RWPE2 (cell line): Measurements from ENCODE around the gene PTP4A1.

Source experiments
- ATAC-seq: fragments of 200-7000 bp; cut with Tn5 transposase; 3 replicates; pipeline ENCODE4 v1.9.1; 2021; ENCODE audit warnings: low read depth
- DNase-seq: peaks from one replicate; pipeline ENCODE4 v3.0.0-alpha.2; 2020; ENCODE audit warnings: low spot score
- H3K27ac ChIP-seq: fragments of 450-650 bp; 2 replicates; pipeline ENCODE4 v1.5.1; 2017; ENCODE audit warnings: mild to moderate bottlenecking; ENCODE audit not compliant: poor library complexity, severe bottlenecking
- H3K27me3 ChIP-seq: fragments of 250-450 bp; sonication (Bioruptor Pico); 2 replicates; pipeline ENCODE4 v1.5.1; 2021; ENCODE audit warnings: mild to moderate bottlenecking, moderate library complexity; ENCODE audit not compliant: insufficient read depth, poor library complexity, severe bottlenecking
- H3K36me3 ChIP-seq: fragments of 250-450 bp; sonication (Bioruptor Pico); 2 replicates; pipeline ENCODE4 v1.5.1; 2020; ENCODE audit warnings: low read depth, mild to moderate bottlenecking, moderate library complexity
- H3K4me1 ChIP-seq: fragments of 250-450 bp; sonication (Bioruptor Pico); 2 replicates; pipeline ENCODE4 v1.5.1; 2021; ENCODE audit warnings: mild to moderate bottlenecking, moderate library complexity; ENCODE audit not compliant: insufficient read depth, poor library complexity, severe bottlenecking
- H3K4me3 ChIP-seq: fragments of 250-450 bp; sonication (Bioruptor Pico); 2 replicates; pipeline ENCODE4 v1.5.1; 2021; ENCODE audit warnings: mild to moderate bottlenecking, moderate library complexity; ENCODE audit not compliant: severe bottlenecking
- H3K9me3 ChIP-seq: fragments of 250-450 bp; sonication (Bioruptor Pico); 2 replicates; pipeline ENCODE4 v1.5.1; 2021; ENCODE audit warnings: mild to moderate bottlenecking, moderate library complexity; ENCODE audit not compliant: severe bottlenecking
- TF ChIP-seq, protein P1 (sequence below): fragments of 450-650 bp; IDR thresholded peaks from one replicate; pipeline ENCODE4 v1.5.1; 2017; ENCODE audit warnings: mild to moderate bottlenecking, moderate library complexity; ENCODE audit not compliant: poor library complexity, severe bottlenecking

The PTP4A1 gene

DNA sequence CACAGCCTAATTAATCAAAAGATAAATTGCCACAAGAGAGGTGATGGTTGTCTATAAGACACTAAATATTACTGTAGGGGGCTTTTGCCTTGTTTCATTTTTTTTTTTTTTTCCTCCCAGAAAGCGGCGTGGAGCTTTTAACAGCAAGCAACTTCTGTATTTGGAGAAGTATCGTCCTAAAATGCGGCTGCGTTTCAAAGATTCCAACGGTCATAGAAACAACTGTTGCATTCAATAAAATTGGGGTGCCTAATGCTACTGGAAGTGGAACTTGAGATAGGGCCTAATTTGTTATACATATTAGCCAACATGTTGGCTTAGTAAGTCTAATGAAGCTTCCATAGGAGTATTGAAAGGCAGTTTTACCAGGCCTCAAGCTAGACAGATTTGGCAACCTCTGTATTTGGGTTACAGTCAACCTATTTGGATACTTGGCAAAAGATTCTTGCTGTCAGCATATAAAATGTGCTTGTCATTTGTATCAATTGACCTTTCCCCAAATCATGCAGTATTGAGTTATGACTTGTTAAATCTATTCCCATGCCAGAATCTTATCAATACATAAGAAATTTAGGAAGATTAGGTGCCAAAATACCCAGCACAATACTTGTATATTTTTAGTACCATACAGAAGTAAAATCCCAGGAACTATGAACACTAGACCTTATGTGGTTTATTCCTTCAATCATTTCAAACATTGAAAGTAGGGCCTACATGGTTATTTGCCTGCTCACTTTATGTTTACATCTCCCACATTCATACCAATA is 7.8 kb downstream of the PTP4A1 start:
- H3K27me3 ChIP-seq, result no peaks in the 10 kb centered on the region
- ATAC-seq, result no peak
- no peaks in the 10 kb centered on the region for H3K9me3 ChIP-seq
- peaks cover 6% of the 10 kb centered on the region for H3K4me1 ChIP-seq
- H3K36me3 ChIP-seq, result peaks cover 78% of the 10 kb centered on the region
- H3K27ac ChIP-seq, result no peak overlapping the region
- H3K4me3 ChIP-seq, result no peak overlapping the region
- TF ChIP-seq, protein P1, sequence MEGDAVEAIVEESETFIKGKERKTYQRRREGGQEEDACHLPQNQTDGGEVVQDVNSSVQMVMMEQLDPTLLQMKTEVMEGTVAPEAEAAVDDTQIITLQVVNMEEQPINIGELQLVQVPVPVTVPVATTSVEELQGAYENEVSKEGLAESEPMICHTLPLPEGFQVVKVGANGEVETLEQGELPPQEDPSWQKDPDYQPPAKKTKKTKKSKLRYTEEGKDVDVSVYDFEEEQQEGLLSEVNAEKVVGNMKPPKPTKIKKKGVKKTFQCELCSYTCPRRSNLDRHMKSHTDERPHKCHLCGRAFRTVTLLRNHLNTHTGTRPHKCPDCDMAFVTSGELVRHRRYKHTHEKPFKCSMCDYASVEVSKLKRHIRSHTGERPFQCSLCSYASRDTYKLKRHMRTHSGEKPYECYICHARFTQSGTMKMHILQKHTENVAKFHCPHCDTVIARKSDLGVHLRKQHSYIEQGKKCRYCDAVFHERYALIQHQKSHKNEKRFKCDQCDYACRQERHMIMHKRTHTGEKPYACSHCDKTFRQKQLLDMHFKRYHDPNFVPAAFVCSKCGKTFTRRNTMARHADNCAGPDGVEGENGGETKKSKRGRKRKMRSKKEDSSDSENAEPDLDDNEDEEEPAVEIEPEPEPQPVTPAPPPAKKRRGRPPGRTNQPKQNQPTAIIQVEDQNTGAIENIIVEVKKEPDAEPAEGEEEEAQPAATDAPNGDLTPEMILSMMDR, result no peak
- no peak for DNase-seq

DNA sequence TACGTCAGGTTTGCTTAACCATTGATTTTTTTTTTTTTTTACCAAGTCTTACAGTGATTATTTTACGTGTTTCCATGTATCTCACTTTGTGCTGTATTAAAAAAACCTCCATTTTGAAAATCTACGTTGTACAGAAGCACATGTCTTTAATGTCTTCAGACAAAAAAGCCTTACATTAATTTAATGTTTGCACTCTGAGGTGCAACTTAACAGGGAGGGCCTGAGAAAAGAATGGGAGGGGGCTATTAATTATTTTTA is 8.4 kb downstream of the PTP4A1 start:
- TF ChIP-seq, protein P1, result no peak
- H3K4me3 ChIP-seq, result no peak overlapping the region
- ATAC-seq (no peak), DNase-seq (no peak)
- peaks cover 73% of the 10 kb centered on the region for H3K36me3 ChIP-seq
- no peak overlapping the region for H3K27ac ChIP-seq
- peaks cover 3% of the 10 kb centered on the region for H3K4me1 ChIP-seq
- no peaks in the 10 kb centered on the region for H3K27me3 ChIP-seq
- H3K9me3 ChIP-seq, result no peaks in the 10 kb centered on the region

DNA sequence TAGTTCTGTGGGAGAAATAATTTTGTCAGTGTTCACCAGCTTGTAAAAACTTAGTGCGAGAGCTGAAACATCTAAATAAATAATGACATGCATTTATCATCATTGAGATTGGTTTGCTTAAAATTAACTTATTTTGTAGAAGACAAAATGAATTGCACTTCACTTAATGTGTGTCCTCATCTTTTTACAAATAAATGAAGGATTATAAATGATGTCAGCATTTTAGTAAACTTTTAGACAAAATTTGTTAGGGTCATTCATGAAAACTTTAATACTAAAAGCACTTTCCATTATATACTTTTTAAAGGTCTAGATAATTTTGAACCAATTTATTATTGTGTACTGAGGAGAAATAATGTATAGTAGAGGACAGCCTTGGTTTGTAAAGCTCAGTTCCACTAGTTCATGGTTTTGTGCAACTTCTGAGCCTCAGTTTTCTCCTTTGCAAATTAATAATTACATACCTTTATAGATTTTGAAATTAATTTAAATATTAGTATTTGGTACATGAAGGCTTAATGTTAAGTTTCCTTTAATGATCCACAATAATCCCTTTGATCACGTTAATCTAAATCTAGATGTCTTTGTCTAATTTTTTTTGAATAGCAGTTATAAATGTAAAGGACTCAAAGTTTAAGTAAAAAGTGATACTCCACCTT is 9.2 kb downstream of the PTP4A1 start:
- DNase-seq, result no peak
- peaks cover 65% of the 10 kb centered on the region for H3K36me3 ChIP-seq
- no peak for ATAC-seq

DNA sequence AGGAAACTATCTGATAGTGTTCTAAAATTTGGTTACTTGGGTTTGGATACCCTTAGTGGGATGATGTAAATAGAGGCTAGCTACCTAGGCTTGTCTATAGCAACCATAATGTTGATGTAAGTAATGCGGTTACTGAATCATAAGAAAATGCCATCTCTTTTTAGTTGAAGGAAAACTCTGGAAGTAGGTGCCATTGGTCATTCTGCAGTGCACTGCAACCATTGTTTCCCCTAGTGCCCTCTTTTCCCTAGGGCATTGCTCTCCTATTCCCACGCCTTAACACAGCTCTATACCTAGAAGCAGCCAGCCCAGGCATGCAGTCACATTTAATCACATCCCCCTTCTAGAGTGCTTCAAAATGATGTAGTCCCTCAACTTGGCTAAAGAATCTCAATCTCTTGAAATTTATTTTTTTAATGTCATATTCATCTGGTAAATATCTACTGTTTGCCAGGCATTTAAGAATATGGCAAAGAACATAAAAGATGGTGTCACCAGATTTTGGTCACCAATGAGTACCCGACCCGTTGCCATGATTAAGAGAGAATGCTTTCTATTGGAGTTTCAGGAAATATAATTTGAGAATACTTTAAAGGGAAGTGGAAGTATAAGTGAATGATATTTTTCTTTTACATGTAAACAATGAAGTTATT is 10.4 kb downstream of the PTP4A1 start:
- ATAC-seq (peak; percentile 26; the same call in 2 of the 3 replicates), DNase-seq (no peak)
- H3K4me3 ChIP-seq, result no peak overlapping the region
- TF ChIP-seq, protein P1, result no peak
- no peaks in the 10 kb centered on the region for H3K4me1 ChIP-seq
- H3K9me3 ChIP-seq, result no peaks in the 10 kb centered on the region
- no peaks in the 10 kb centered on the region for H3K27me3 ChIP-seq
- no peak overlapping the region for H3K27ac ChIP-seq
- H3K36me3 ChIP-seq, result peaks cover 52% of the 10 kb centered on the region

More for the DNA sequence above, 9.2 kb downstream of the PTP4A1 start:
- TF ChIP-seq, protein P1, result no peak
- H3K4me1 ChIP-seq, result peaks cover 3% of the 10 kb centered on the region
- no peaks in the 10 kb centered on the region for H3K9me3 ChIP-seq
- H3K27me3 ChIP-seq, result no peaks in the 10 kb centered on the region
- H3K27ac ChIP-seq, result no peak overlapping the region
- H3K4me3 ChIP-seq, result no peak overlapping the region
